GM21423 (cell line): ENCODE measurements around the gene CHADL.
"Not testable (repeated sequence)": the region's sequence is repeated elsewhere in the genome, so short reads cannot be mapped to it uniquely, and the experiment has no call there.

ENCODE experiments used
- ATAC-seq: cut with Tn5 transposase; IDR thresholded peaks from one replicate; pipeline ENCODE4 v1.9.1; 2021; ENCODE audit warnings: mild to moderate bottlenecking, moderate library complexity; ENCODE audit not compliant: unreplicated experiment

Gene CHADL

DNA sequence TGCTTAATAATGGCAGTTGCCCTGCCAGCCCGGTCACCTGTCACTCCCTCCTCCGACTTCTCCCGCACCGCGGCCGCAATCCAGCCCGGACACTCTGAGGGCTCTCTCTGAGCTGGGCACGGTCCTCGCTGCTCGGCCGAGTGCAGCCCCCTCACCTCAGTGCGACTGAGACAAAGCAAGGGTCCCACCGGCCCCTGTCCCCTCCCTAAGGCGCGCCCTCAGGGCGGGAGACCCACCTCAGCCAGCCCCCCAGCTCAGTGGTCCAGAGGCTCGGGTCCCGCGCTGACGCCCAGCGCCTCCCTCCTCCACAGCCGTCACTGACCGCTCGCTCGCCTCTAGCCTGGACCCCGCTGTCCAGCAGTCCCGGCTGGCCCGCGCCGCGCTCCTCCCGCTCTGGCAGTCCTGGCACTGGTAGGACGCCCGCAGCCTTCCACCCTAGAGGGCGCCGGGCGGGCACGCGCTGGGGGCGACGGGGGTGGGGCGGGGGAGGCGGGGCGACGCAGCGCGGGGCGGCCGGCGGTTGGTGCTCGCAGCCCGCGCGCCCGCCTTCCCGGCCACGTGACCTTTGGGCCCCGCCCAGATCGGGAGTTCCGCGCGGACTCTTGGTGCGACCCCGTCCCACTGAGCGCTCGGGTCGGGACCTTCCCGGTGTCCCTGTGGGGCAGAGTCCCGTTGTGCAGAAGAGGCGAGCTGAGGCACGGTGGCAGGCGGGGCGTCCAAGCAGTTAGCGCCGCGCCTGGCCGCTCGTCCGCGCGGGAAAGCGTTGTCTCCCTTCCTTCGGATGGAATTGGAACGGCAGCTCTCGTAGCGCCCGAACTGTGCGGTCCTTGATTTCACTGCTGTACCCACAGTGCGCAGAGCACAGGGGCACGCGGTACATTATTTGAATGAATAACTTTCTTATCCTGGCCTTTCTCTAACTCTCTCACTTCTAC, 43.4 kb downstream of the CHADL start:
- peak; percentile 77 for ATAC-seq

DNA sequence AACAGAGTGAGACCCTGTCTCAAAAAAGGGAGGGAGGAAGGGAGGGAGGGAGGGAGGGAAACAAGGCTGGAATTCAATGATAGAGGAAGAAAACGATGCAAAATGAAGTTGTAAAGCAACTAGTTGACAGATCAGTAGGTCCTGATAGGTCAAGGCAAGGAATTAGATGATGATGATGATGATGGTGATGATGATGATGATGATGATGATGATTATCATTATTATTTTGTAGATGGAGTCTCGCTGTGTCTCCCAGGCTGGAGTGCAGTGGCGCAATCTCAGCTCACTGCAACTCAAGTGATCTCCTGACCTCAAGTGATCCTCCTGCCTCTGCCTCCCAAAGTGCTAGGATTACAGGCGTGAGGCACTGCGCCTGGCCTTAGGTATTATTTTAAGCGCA, 46.9 kb downstream of the CHADL start:
- no peak for ATAC-seq

DNA sequence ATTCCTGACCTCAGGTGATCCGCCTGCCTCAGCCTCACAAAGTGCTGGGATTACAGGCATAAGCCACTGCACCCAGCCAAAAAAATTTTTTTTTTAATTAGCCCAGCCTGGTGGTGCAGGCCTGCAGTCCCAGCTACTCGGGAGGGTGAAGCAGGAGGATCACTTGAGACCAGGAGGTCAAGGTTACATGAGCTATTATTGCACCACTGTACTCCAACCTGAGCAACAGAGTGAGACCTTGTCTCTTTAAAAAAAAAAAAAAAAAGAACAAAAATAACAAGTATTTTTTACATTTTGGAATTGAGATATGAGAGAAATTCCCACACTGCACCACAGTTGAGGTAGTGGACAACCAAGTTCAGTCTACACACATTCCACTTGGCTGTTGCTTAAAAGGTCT, 49.3 kb downstream of the CHADL start:
- ATAC-seq, result no peak

DNA sequence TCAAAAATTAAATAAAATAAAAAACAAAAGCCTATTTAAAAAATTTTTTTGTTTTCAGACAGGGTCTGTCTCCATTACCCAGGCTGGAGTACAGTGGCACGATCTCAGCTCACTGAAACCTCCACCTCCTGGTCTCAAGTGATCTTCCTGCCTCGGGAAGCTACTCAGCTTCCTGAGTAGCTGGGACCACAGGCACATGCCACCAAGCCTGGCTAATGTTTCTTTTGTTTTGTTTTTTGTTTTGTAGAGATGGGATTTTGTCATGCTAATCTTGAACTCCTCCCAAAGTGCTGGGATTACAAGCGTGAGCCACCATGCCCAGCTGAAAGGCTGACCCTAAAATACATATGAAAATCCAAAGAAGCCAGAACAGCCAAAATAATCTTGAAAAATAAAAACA, 56.1 kb downstream of the CHADL start:
- no peak for ATAC-seq

DNA sequence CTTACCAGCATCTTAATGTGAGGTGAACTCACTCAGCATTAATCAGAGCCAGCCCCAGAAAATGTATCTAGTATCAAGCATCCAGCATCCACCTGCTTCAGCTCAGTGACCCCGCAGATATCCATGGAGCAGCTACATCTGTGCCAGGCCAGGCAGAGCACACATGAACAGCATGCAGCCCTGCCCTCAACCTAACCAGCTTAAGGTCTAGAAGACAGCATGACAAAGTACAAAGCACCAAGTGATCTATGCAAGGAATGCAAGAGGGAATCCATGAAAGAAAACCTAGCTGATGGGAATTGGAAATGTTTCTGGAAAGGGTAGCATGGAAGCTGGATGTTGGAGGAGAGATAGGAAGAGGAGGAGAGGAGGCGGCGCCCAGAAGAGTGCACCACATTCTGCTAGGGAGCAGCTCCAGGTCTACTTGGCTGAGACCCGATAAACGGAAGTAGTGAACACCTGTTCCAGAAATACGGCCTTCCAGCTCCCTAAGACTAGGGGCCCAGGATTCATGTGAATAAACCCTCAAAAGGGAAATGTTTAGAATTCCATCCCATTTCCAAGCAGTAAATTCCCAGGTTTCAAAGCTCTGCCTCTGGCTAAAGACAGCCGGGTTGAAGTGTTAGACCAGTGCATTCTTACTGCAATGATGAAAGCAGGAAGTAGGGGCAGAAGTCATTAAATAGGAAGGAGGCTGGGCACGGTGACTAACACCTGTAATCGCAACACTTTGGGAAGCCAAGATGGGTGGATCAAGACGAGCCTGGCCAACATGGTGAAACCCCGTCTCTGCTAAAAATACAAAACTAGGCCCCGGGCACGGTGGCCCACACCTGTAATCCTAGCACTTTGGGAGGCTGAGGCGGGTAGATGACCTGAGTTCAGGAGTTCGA, 59.1 kb downstream of the CHADL start:
- ATAC-seq, result no peak

DNA sequence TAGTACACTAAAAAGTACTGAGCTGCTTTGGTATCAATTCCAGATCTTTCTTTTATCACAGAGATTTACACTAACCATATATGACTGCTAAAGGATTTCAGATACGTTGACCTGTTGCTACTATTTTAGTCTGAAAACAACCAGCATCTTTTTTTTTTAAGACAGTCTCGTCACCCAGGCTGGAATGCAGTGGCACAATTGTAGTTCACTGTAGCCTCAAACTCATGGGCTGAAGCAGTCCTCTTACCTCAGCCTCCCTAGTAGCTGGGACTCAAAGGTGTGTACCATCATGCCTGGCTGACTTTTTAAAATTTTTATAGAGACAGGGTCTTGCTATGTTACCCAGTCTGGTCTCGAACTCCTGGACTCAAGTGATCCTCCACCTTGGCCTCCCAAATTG, 59.8 kb downstream of the CHADL start:
- ATAC-seq, result no peak

- not testable (repeated sequence) for ATAC-seq
These were observed 60.4 kb downstream of the CHADL start for GRCh38 chr22:41180362-41180761.
